Measurements from ENCODE around the gene ATP13A2.
A peak's percentile ranks its signal among the peaks of the same experiment; 100 is the strongest.

ATP13A2 gene

GRCh38 chr1:16988210-16988609, 23.5 kb downstream of the ATP13A2 start:
- H3K79me2 ChIP-seq (ENCODE audit: insufficient read depth, low read length) = no peaks in the 10 kb centered on the region
- H3K9ac ChIP-seq (ENCODE audit: low read depth, low read length, poor library complexity, severe bottlenecking) = no peak overlapping the region
- H2AFZ ChIP-seq (ENCODE audit: low read length) = no peak overlapping the region
- peaks cover 4% of the 10 kb centered on the region; the same call in 1 of the 2 replicates for H3K36me3 ChIP-seq (ENCODE audit: insufficient read depth, low read length)
- no peaks in the 10 kb centered on the region for H4K20me1 ChIP-seq (ENCODE audit: insufficient read depth, low read length, poor library complexity, severe bottlenecking)
- H3F3A ChIP-seq (ENCODE audit: low read depth) = no peaks in the 10 kb centered on the region
- H3K4me3 ChIP-seq (ENCODE audit: low read length, poor library complexity, severe bottlenecking) = no peak overlapping the region
- no peak overlapping the region for H3K4me2 ChIP-seq (ENCODE audit: low read depth, low read length, poor library complexity, severe bottlenecking)
- no peaks in the 10 kb centered on the region for H3K9me2 ChIP-seq (replicated peaks; ENCODE audit: low read depth, low read length)
- no peaks in the 10 kb centered on the region for H3K9me3 ChIP-seq (ENCODE audit: insufficient read depth, low read depth, low read length)
- no peaks in the 10 kb centered on the region for H3K4me1 ChIP-seq (ENCODE audit: insufficient read depth, low read length, poor library complexity, severe bottlenecking)
- no peaks in the 10 kb centered on the region for H3K27me3 ChIP-seq (ENCODE audit: insufficient read depth, low read length, poor library complexity, severe bottlenecking)
- no peak for TF ChIP-seq EZH2phosphoT487 (IDR thresholded peaks at IDR 0.05; ENCODE audit: borderline replicate concordance)
- no peak for TF ChIP-seq CTCF (conservative IDR thresholded peaks at IDR 0.05; ENCODE audit: low read length)

- Histone ChIP-seq H4K20me1 (ENCODE audit: insufficient read depth, low read length, poor library complexity, severe bottlenecking) (no peaks in the 10 kb centered on the region), H3K9ac (ENCODE audit: low read depth, low read length, poor library complexity, severe bottlenecking) (no peak overlapping the region), H3K27me3 (ENCODE audit: insufficient read depth, low read length, poor library complexity, severe bottlenecking) (no peaks in the 10 kb centered on the region), H3K79me2 (ENCODE audit: insufficient read depth, low read length) (no peaks in the 10 kb centered on the region), H3K9me2 (replicated peaks; ENCODE audit: low read depth, low read length) (no peaks in the 10 kb centered on the region), H3K36me3 (ENCODE audit: insufficient read depth, low read length) (peaks cover 4% of the 10 kb centered on the region; the same call in 1 of the 2 replicates), H3F3A (ENCODE audit: low read depth) (no peaks in the 10 kb centered on the region), H3K4me3 (ENCODE audit: low read length, poor library complexity, severe bottlenecking) (no peak overlapping the region), H2AFZ (ENCODE audit: low read length) (no peak overlapping the region), H3K4me1 (ENCODE audit: insufficient read depth, low read length, poor library complexity, severe bottlenecking) (no peaks in the 10 kb centered on the region), H3K4me2 (ENCODE audit: low read depth, low read length, poor library complexity, severe bottlenecking) (no peak overlapping the region), H3K9me3 (ENCODE audit: insufficient read depth, low read depth, low read length) (no peaks in the 10 kb centered on the region)
- peak; percentile 69 for TF ChIP-seq CTCF (conservative IDR thresholded peaks at IDR 0.05; ENCODE audit: low read length)
- TF ChIP-seq EZH2phosphoT487 (IDR thresholded peaks at IDR 0.05; ENCODE audit: borderline replicate concordance) = no peak
These were observed 24.8 kb downstream of the ATP13A2 start for GRCh38 chr1:16986962-16987361.

- Histone ChIP-seq H3K9ac (ENCODE audit: low read depth, low read length, poor library complexity, severe bottlenecking) (no peak overlapping the region), H4K20me1 (ENCODE audit: insufficient read depth, low read length, poor library complexity, severe bottlenecking) (no peaks in the 10 kb centered on the region), H3K36me3 (ENCODE audit: insufficient read depth, low read length) (peaks cover 4% of the 10 kb centered on the region; the same call in 1 of the 2 replicates), H3K4me3 (ENCODE audit: low read length, poor library complexity, severe bottlenecking) (no peak overlapping the region), H3K79me2 (ENCODE audit: insufficient read depth, low read length) (no peaks in the 10 kb centered on the region), H3F3A (ENCODE audit: low read depth) (no peaks in the 10 kb centered on the region), H3K9me2 (replicated peaks; ENCODE audit: low read depth, low read length) (no peaks in the 10 kb centered on the region), H2AFZ (ENCODE audit: low read length) (no peak overlapping the region), H3K4me2 (ENCODE audit: low read depth, low read length, poor library complexity, severe bottlenecking) (no peak overlapping the region), H3K4me1 (ENCODE audit: insufficient read depth, low read length, poor library complexity, severe bottlenecking) (no peaks in the 10 kb centered on the region), H3K9me3 (ENCODE audit: insufficient read depth, low read depth, low read length) (no peaks in the 10 kb centered on the region), H3K27me3 (ENCODE audit: insufficient read depth, low read length, poor library complexity, severe bottlenecking) (no peaks in the 10 kb centered on the region)
- TF ChIP-seq EZH2phosphoT487 (IDR thresholded peaks at IDR 0.05; ENCODE audit: borderline replicate concordance) (no peak), CTCF (conservative IDR thresholded peaks at IDR 0.05; ENCODE audit: low read length) (no peak)
These were observed 25.2 kb downstream of the ATP13A2 start for GRCh38 chr1:16986560-16986959.

Data from Loucy (cell line).